Urinary bladder (tissue), 4 donors: Measurements from ENCODE around the gene C3orf38. TPM values are rescaled to one million over a fixed set of nuclear protein-coding genes. Genes with fewer than 3 reads are reported as not detected.

ENCODE experiments used
- DNase-seq: peaks from one replicate; pipeline ENCODE4 v3.0.0-alpha.2; 2015; ENCODE audit errors: extremely low spot score
- H3K27ac ChIP-seq: one replicate; pipeline ENCODE4 v1.5.1; 2013; ENCODE audit warnings: low read depth, mild to moderate bottlenecking, moderate library complexity
- H3K36me3 ChIP-seq: one replicate; pipeline ENCODE4 v1.6.1; 2013; ENCODE audit warnings: mild to moderate bottlenecking, moderate library complexity; ENCODE audit not compliant: insufficient read depth
- H3K4me1 ChIP-seq: one replicate; pipeline ENCODE4 v1.6.1; 2013; ENCODE audit warnings: mild to moderate bottlenecking, moderate library complexity; ENCODE audit not compliant: insufficient read depth
- H3K4me3 ChIP-seq: one replicate; pipeline ENCODE4 v1.5.1; 2013; ENCODE audit warnings: low read depth, low read length
- WGBS: extraction: QIAGEN DNeasy Blood & Tissue Kit; methylation state at CpG from one replicate; pipeline ENCODE4 v1.1.7; 2013; 5-methylcytosine and 5-hydroxymethylcytosine counted together
- polyA plus RNA-seq: library from polyadenylated mRNA; stranded (reverse); fragments of 200-250 nt; gene quantifications from one replicate; pipeline ENCODE4 v1.2.3, GENCODE V29; 2013
- total RNA-seq: library from RNA; depleted of rRNA; stranded (reverse); fragments of >200 nt; gene quantifications from one replicate; pipeline ENCODE4 v1.2.3, GENCODE V29; 2014
- donor health status: healthy with polysubstance abuse.
- donor health status: healthy.

The C3orf38 gene
- total and polyA plus RNA-seq, 2 donors: 7.7 to 60.5 TPM

DNA sequence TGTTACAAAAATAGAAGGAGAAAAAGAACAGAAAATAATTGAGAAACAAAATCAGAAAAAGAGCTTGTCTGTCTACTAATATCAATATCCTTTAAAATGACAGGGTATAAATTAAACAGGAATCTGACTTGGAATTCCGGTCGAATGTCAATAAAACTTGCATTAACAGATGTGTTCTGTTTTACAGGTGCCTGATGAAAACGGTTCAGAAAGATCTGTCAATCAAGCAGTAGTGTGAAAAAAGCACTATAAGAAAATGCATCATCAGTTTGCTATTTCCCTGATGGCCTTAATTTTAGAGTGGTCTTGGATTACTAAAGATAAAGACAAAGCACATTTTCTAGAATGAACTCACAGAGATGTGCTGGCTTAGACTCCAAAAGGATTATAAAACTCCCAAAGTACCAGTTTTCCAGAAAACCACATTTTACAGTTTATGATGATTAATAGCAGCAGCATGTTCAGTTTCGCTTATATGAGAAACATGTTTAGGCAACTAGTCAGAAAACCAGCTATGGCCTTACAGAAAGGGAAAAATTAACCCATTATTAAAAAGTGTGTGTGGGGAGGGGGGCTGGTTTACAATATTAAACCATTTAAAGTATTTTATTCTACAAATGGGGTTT lies 8.2 kb upstream of the C3orf38 start:
- 58% methylated on average over 4 of the region's 4 CpGs for WGBS
- Histone ChIP-seq H3K36me3 (no peaks in the 10 kb centered on the region), H3K27ac (no peak overlapping the region), H3K4me1 (no peaks in the 10 kb centered on the region), H3K4me3 (no peak overlapping the region)
- peak; percentile 13 for DNase-seq

DNA sequence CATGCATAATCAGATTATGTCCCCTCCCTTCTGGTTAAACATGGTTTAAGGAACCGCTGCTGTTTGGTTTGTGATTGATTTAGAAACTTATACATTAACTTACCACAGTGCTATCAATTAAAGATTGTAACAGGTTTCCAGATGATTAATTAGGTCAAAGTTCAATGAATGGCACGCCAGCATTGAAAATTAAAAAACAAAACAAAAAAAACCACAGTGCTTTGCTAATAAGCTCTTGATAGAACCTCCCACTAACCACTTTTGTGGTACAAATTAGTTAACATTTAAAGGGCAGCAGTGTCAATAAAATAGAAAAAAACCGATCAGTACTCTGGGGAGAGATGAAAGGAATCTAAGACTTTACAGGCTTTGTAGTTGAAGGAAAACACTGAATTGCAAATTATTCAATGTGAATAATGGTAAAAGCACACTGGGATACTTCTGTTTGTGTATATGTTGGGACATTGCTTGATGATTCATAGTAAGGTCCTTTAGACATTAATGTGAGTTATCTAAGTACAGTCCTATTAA lies 7.6 kb upstream of the C3orf38 start:
- 67% methylated on average over 3 of the region's 3 CpGs for WGBS
- no peak overlapping the region for H3K4me3 ChIP-seq
- DNase-seq: no peak
- H3K27ac ChIP-seq: no peak overlapping the region
- H3K4me1 ChIP-seq: no peaks in the 10 kb centered on the region
- no peaks in the 10 kb centered on the region for H3K36me3 ChIP-seq

DNA sequence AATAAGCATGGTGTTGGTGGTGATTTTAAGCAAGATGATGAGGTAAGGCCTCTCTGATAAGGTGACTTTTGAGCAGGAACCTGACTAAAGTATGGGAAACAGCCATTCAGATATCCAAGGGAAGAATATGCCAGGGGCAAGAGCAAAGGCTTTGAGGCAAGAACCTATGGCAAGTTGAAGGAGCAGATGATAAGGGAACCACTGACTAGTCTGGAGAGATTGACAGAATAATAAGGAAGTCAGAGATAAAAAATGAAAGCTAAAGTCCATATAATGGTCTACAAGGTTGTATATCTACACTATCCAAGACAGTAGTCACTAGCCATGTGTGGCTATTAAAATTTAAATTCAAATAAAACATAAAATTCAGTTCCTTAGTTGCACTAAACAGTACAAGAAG lies 2.5 kb upstream of the C3orf38 start:
- no peaks in the 10 kb centered on the region for H3K36me3 ChIP-seq
- H3K27ac ChIP-seq: no peak overlapping the region
- H3K4me1 ChIP-seq: no peaks in the 10 kb centered on the region
- DNase-seq: no peak
- H3K4me3 ChIP-seq: no peak overlapping the region

DNA sequence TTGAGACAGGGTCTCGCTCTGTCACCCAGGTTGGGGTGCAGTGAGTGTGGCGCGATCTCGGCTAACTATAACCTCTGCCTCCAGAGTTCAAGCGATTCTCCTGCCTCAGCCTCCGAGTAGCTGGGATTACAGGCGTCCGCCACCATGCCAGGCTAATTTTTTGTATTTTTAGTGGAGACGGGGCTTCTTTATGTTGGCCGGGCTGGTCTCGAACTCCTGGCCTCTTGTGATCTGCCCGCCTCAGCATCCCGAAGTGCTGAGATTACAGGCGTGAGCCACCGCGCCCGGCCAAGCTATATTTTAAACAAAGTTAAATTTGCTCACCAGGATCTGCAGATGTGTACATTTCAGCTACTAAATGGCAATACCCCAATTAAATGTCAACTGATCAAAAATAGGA lies 1.1 kb upstream of the C3orf38 start:
- Histone ChIP-seq H3K27ac (no peak overlapping the region), H3K4me3 (peak overlapping the region; percentile 60), H3K36me3 (no peaks in the 10 kb centered on the region), H3K4me1 (no peaks in the 10 kb centered on the region)
- WGBS: 51% methylated on average over 17 of the region's 17 CpGs
- DNase-seq: no peak

DNA sequence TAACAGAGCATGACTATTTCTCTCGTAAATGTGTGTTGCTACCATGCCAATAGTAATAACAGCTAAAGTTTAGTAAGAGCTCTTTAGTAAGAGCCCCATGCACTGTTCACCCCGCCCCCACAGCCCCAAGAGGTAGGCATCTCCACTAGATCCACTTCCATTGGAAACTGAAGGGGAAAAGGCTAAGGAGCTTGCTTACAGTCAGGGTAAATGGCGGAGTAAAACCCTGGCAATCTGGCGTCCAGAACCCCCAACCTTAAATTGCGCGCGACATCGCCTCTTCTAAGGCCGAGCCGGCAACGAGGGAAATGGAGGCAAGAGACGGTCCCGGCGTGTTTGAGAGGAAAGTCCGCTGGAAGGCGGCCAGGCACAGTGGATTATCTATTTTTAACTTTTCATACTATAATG lies 654 bp upstream of the C3orf38 start:
- DNase-seq: peak; percentile 18
- under 1% methylated on average over 16 of the region's 16 CpGs for WGBS

DNA sequence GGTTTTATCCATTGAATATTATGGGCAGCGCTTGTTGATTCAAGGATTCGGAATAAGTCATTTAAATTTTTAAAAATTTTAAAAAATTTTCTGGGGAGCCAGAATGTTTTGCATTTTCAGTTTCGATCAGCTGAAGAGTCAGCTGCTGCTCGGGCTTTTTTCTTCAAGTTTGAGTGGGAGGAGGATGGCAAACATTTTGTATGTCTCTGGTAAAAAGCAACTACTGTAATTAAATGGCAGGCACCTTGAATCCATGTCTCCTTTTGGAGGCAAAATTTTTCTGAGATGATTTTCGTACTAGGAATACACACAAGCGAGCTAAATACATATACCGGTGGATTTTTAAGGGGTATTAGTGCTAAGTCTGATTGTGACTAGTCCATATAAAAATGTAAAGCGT lies 612 bp downstream of the C3orf38 start:
- H3K4me1 ChIP-seq: no peaks in the 10 kb centered on the region

More for the DNA sequence above, 654 bp upstream of the C3orf38 start:
- H3K27ac ChIP-seq: no peak overlapping the region
- H3K4me1 ChIP-seq: no peaks in the 10 kb centered on the region
- peaks cover under 1% of the 10 kb centered on the region for H3K36me3 ChIP-seq
- peak overlapping the region; percentile 60 for H3K4me3 ChIP-seq

DNA sequence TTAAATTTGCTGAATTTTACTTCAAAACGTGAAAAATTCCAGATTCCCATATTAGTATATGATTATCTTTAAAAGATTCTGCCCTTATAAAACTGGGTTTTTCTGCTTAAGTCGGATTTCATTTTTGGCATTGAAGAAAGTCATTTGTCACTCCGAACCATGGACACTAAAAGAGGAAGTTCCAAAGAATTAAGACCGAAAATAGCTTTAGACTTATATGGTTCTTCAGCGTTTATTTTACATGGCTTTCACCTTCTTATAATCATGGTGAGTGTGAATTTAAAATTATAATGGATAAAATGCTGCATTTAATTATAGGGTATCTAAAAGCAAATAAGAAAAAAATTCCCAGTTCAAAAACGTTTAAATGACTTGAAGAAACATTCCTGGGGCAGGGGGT lies 1.0 kb downstream of the C3orf38 start:
- H3K27ac ChIP-seq: no peak overlapping the region

More for the DNA sequence above, 612 bp downstream of the C3orf38 start:
- peaks cover 5% of the 10 kb centered on the region for H3K36me3 ChIP-seq
- peak overlapping the region; percentile 60 for H3K4me3 ChIP-seq
- under 1% methylated on average over 8 of the region's 8 CpGs for WGBS
- DNase-seq: no peak
- peak overlapping the region; percentile 91 for H3K27ac ChIP-seq

DNA sequence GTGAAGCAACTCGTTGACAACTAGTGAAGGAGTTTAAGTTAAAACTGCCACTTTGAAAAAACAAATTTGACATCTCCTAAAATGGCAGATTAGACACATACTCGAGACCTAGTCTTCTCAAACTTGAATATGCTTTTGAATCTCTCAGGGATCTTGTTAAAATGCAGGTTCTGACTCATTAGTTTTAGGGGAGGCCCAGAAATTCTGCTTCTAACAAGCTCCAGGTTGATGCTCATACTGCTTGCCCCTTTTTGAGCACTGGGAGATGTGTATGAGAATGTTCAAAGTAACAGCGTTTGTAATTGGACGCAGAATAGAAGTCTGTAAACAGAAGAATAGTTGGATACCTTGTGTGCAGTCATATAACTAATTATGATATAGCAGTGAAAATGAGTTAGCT lies 1.6 kb downstream of the C3orf38 start:
- peaks cover 10% of the 10 kb centered on the region for H3K36me3 ChIP-seq
- DNase-seq: no peak
- WGBS: 35% methylated on average over 4 of the region's 4 CpGs
- peak overlapping the region; percentile 18 for H3K4me3 ChIP-seq
- no peak overlapping the region for H3K27ac ChIP-seq
- H3K4me1 ChIP-seq: no peaks in the 10 kb centered on the region

More for the DNA sequence above, 1.0 kb downstream of the C3orf38 start:
- peak overlapping the region; percentile 60 for H3K4me3 ChIP-seq
- H3K4me1 ChIP-seq: no peaks in the 10 kb centered on the region
- DNase-seq: no peak
- H3K36me3 ChIP-seq: peaks cover 5% of the 10 kb centered on the region
- WGBS: 2% methylated on average over 6 of the region's 6 CpGs

DNA sequence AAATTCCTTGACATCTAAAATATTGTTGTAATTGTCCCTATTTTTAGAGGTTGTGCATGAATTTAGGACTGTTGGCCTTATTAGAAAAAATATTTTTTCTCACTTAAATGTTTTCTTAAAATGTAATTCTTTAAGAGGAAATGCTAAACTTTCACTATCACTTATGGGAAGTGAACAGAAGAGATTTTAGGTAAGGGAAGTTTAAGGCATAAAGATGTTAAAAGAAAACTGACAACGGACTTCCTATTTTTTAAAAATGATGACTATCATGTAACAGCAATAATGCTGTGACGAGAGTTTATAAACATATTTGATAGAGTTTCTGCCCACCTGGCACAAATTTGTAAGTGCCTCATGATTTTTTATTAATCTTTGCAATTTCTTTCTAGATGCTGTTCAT lies 3.1 kb downstream of the C3orf38 start:
- DNase-seq: no peak
- H3K27ac ChIP-seq: no peak overlapping the region
- no peak overlapping the region for H3K4me3 ChIP-seq
- H3K36me3 ChIP-seq: peaks cover 13% of the 10 kb centered on the region
- 78% methylated on average over 2 of the region's 2 CpGs for WGBS
- no peaks in the 10 kb centered on the region for H3K4me1 ChIP-seq

DNA sequence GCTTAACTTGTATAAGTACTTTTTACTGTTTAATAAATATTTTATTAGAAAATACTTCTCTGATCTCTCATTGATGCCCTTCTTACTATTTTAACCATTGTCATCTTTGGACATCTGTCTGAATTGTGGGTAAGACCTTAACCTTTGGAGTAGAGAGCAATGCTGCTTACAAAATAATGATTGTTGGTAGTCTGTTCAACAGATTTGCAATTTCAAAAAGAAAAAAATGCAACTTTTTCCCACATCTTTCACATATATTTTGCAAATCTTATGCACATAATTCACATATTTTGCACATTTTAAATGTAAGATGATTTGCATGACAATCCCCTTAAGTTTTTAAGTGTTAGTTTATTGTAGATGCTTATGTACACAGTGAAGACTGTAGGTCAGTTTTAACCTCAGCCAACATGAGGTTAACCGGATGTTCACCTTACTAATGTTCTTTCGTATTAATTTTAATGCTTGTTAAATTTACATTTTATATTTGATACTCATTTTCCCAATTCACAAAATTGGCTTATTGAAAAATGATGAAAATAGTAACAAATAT lies 16.7 kb downstream of the C3orf38 start:
- WGBS: 95% methylated on average over 2 of the region's 2 CpGs
- H3K36me3 ChIP-seq: no peaks in the 10 kb centered on the region
- no peak overlapping the region for H3K4me3 ChIP-seq
- H3K4me1 ChIP-seq: no peaks in the 10 kb centered on the region
- DNase-seq: no peak
- no peak overlapping the region for H3K27ac ChIP-seq

DNA sequence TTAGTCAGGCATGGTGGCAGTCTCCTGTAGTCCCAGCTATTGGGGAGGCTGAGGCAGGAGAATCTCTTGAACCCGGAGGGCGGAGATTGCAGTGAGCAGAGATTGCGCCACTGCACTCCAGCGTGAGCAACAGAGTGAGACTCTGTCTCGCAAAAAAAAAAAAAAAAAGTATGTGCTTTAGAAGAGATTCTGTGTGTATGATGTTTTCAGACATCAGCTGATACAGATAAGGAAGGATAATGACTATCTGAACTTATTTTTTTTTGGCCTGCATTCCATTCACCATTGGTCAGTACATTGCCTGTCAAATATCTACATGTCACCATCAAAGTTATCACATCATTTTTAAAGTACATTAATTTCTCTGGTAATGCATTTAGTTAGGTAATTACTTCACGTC lies 17.4 kb downstream of the C3orf38 start:
- no peak for DNase-seq
- 91% methylated on average over 6 of the region's 6 CpGs for WGBS
- Histone ChIP-seq H3K4me3 (no peak overlapping the region), H3K27ac (no peak overlapping the region), H3K36me3 (no peaks in the 10 kb centered on the region), H3K4me1 (no peaks in the 10 kb centered on the region)

DNA sequence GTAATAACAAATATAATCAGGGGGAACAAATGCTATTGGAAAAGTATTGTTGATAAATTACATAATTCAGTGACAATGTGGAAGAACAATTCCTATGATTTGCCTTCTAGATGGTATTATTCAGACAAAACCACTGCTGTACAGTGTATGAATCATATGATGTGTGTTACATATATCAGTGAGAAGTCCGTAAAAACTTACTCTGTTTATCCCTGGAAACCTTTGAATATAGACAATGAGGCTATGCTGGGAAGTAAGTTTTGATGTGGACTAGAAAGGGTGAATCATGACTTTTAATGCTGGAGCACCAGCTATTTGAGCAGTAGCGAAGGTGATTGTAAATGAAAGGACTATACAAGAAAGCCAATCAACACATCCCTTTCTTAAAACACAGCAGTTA lies 17.9 kb downstream of the C3orf38 start:
- H3K4me3 ChIP-seq: no peak overlapping the region
- WGBS: 84% methylated on average over 2 of the region's 2 CpGs
- H3K4me1 ChIP-seq: no peaks in the 10 kb centered on the region
- H3K36me3 ChIP-seq: no peaks in the 10 kb centered on the region
- H3K27ac ChIP-seq: no peak overlapping the region
- DNase-seq: no peak

DNA sequence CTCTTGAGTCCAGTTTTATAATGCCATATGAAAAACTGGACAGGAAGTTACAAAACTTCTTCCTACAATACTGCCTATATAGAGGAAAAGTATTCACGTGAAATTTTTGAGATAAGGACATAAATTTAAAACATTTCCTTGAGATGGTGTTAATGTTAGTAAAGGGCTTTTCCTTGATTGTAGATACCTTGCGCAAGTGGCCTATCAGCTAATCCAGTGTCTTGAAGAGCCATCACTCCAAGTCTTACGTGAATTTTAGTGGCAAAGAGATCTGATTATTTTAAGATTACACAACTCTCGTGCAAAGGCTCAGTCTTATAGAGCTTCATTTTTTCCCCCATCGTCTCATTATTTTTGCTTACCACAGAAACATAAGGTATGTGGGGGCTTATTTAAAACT lies 18.4 kb downstream of the C3orf38 start:
- Histone ChIP-seq H3K36me3 (no peaks in the 10 kb centered on the region), H3K4me3 (no peak overlapping the region), H3K27ac (no peak overlapping the region), H3K4me1 (no peaks in the 10 kb centered on the region)
- 76% methylated on average over 5 of the region's 5 CpGs for WGBS
- no peak for DNase-seq

DNA sequence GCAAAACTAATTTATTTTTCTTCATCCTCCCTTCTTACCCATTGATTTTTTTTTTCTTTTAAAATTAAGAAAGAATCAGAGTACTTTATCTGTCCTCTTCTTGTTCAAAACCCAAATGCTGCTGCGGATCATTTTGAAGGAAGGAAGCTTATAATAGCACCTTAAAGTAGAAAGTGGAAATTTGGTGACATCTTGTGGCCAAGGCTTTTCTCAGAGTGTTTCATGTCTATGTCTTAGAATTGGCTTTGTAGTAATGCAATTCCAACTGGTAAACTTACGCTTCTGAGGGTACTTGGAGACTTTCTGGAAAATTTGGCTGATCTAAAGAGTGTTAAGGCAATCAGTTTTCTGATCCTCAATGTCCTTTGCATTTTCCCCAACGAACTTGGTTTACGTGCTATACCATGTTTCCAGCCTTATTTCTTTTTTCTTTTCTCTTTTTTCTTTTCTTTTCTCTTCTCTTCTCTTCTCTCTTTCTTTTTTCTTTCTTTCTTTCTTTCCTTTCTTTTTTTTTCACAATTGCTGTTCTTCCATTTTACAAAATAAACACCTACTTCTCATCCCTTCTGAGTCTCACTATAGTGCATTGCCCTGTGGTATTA lies 30.7 kb downstream of the C3orf38 start:
- Histone ChIP-seq H3K4me3 (no peak overlapping the region), H3K4me1 (no peaks in the 10 kb centered on the region), H3K36me3 (no peaks in the 10 kb centered on the region), H3K27ac (no peak overlapping the region)
- WGBS: 61% methylated on average over 4 of the region's 4 CpGs
- no peak for DNase-seq
